NCI-H2227 (cell line): Measurements from ENCODE around the gene KLRC2.
"Not testable (repeated sequence)": the region's sequence is repeated elsewhere in the genome, so short reads cannot be mapped to it uniquely, and the experiment has no call there.

Experiments
- DNase-seq: peaks from one replicate; lab custom pipeline; 2025; ENCODE audit not compliant: unreplicated experiment; lab: John Stamatoyannopoulos, UW

Gene KLRC2

DNA sequence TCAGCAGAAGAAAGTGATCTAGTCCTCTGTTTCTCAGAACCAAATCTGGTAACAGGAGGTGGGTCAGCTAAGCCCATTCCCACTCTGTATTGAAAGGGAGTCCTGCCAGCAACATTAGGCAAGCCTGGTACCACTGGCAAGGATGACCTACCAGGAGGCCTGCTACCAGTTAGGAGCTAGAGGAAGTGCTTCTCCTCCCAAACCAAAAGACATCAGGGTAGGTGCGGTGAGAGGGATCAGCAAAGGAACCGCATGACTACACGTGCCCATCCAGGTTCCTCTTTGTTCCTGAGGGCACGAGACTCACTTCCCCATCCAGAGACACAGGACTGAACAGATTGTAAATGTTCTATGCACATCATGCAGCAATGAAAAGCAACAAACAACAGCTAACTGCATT is 29.1 kb downstream of the KLRC2 start:
- DNase-seq = no peak

GRCh38 chr12:10405294-10405693 is 30.5 kb downstream of the KLRC2 start:
- DNase-seq = no peak

GRCh38 chr12:10404798-10405197 is 31.0 kb downstream of the KLRC2 start:
- no peak for DNase-seq

GRCh38 chr12:10400829-10401228 is 35.0 kb downstream of the KLRC2 start:
- DNase-seq = no peak

- DNase-seq = no peak
Observed at GRCh38 chr12:10398168-10398567, 37.6 kb downstream of the KLRC2 start.

- DNase-seq = no peak
Observed at GRCh38 chr12:10397296-10397695, 38.5 kb downstream of the KLRC2 start.

DNA sequence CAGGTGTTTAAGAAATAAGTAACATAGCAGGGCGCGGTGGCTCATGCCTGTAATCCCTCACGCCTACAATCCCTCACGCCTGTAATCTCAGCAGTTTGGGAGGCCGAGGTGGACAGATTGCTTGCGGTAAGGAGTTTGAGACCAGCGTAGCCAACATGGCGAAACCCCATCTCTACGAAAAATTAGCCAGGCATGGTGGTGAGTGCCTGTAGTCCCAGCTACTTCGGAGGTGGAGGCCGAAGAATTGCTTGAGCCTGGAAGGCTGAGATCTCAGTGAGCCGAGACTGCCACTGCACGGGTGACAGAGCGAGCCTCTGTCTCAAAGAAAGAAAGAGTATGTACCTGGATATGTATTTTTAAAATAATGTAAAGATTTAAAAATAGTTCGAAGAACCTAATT is 39.6 kb downstream of the KLRC2 start:
- not testable (repeated sequence) for DNase-seq

DNA sequence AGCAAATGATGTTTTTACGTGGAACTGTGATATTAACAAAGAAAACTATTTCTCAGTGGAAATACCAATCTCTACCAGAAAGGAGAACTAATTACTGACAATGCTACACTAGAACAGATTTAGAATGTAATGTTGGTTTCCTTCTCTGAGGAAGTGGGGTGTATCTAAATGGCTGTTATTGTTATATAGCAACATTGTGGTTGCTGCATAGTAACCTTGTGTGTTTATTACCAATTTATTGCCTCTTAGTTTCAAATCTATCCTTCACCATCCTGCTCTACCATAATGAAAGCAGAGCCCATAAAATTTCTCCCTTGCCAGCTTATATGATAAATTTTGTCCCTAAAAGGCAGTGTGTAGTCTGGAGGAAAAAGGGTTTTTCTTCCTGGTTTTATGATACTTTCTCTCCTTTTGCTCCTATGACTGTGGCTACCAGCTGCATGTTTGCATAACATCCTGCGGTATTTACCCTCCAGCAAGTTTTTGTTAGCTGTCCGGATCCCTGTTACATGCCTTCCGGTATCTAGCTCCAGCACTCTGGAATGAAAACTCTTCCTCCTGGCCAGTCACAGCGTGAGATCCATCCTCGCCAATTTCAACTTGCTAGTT is 40.3 kb downstream of the KLRC2 start:
- no peak for DNase-seq

- DNase-seq = not testable (repeated sequence)
Observed at GRCh38 chr12:10394531-10395152, 41.2 kb downstream of the KLRC2 start.

GRCh38 chr12:10393291-10393690 is 42.5 kb downstream of the KLRC2 start:
- DNase-seq = no peak

DNA sequence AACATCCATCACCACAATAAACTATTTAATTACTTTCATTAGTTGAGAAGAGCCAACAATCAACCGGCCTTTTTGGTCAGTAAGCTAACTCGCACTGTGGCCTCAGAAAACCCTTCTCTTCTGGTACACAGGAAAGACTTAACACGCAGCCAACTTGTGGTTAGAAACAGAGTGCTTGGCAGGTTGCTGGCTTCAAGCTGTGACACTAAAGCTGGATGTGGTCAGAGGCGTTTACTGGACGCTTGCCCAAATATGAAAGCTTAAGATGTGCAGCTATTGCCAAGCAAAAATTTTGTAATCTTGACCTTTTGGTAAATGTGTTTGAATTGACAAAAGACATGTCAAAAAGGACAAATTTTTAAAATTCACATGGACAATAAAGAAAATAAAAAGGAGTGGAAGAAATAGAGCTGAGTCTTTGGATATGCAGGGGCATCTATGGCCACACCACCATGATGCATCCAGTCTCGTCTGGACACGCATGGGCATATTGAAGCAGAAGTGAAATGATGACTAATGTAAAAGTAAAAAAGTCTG is 43.3 kb downstream of the KLRC2 start:
- no peak for DNase-seq

DNA sequence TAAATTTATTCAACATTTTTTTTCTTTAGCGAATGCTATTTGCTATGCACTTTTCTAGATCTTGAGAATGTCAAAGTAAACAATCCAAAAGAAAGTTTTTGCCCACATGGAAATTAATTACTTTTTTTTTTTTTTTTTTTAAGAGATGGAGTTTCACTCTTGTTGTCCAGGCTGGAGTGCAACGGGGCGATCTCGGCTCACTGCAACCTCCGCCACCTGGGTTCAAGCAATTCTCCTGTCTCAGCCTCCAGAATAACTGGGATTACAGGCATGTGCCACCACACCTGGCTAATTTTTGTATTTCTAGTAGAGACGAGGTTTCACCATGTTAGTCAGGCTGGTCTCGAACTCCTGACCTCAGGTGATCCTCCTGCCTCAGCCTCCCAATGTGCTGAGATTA is 44.8 kb downstream of the KLRC2 start:
- not testable (repeated sequence) for DNase-seq

- no peak for DNase-seq
Observed at GRCh38 chr12:10389904-10390303, 45.9 kb downstream of the KLRC2 start, which contains the start of gene KLRK1. Gene KLRK1 (minus strand): TSS chr12:10390041. CDS start chr12:10388810, 1,231 bp downstream.

GRCh38 chr12:10388624-10389413 is 47.0 kb downstream of the KLRC2 start:
- DNase-seq = no peak

DNA sequence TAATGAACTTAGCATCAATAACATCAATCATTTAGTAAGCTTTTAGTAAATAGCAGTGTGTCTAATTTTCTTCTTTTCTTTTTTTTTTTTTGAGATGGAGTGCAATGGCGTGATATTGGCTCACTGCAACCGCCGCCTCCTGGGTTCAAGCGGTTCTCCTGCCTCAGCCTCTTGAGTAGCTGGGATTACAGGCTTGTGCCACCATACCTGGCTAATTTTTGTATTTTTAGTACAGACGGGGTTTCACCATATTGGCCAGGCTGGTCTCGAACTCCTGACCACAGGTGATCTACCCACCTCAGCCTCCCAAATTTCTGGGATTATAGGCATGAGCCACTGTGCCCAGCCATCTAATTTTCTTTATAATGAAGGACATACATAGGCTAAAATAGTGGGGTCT is 48.3 kb downstream of the KLRC2 start:
- DNase-seq = not testable (repeated sequence)

DNA sequence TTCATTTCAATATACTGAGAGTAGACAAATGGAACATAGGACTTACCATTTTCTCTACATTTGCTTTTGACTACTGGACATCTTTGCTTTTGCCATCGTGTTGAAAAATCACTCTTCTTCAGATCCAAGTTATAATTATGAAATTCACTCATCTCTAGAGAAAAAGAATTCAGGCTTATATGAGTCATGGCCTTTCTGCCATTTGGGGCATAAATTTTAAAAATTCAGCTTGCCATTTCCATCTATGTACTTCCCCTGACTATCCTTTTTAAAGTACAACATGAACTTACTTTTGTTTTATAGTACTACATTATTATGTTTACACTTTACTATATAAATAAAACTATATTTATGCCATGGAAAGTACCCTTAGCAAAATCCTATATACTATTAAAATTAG is 49.0 kb downstream of the KLRC2 start:
- no peak for DNase-seq

DNA sequence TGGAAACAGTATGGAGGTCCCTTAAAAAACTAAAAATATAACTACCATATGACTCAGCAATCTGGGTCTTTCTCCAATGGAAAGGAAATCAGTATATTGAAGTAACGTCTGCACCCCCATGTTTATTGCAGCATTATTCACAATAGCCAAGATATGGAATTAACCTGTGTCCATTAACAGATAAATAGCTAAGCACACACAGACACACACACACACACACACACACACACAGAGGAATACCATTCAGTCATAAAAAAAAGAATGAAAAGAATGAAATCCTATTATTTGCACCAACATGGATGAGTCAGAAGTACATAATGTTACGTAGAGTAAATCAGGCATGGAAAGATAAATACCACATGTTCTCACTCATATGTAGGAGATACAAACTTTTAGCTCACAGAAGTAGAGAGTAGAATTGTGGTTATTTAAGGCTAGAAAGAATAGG is 50.6 kb downstream of the KLRC2 start:
- DNase-seq = no peak

DNA sequence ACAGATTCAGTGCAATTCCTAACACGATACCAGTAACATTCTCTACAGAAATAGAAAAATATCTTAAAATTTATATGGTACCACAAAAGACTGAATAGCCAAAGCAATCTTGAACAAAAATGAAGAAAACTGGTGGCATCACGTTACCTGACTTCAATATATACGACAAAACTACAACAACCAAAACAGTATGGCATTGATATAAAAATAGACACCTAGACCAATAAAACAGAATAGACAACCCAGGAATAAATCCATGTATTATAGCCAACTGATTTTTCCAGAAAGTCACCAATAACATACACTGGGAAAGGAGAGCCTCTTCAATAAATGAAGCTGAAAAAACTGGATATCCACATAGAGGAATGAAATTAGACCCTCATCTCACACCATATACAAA is 51.6 kb downstream of the KLRC2 start:
- DNase-seq = no peak

- no peak for DNase-seq
Observed at GRCh38 chr12:10381928-10382628, 53.7 kb downstream of the KLRC2 start.
